HG03575 (cell line): ENCODE measurements around the gene CSNK1A1L.

Source experiments
- ATAC-seq: cut with Tn5 transposase; IDR thresholded peaks from one replicate; pipeline ENCODE4 v1.9.1; 2021; ENCODE audit not compliant: unreplicated experiment, insufficient number of reproducible peaks, low FRiP score; ENCODE audit errors: extremely low read depth

The CSNK1A1L gene

GRCh38 chr13:37105251-37105714 is at the start of gene CSNK1A1L:
CSNK1A1L (minus strand) TSS chr13:37105664; CDS start chr13:37105256, 408 bp downstream.
- ATAC-seq: no peak

- no peak for ATAC-seq
Measured at GRCh38 chr13:37149380-37149779, 43.9 kb upstream of the CSNK1A1L start.

GRCh38 chr13:37148501-37148900 is 43.0 kb upstream of the CSNK1A1L start:
- ATAC-seq: no peak

GRCh38 chr13:37144661-37145060 is 39.2 kb upstream of the CSNK1A1L start:
- ATAC-seq: no peak

- ATAC-seq: no peak
Measured at GRCh38 chr13:37143911-37144310, 38.4 kb upstream of the CSNK1A1L start.

- no peak for ATAC-seq
Measured at GRCh38 chr13:37142877-37143276, 37.4 kb upstream of the CSNK1A1L start.

GRCh38 chr13:37141011-37141410 is 35.5 kb upstream of the CSNK1A1L start:
- ATAC-seq: no peak

- no peak for ATAC-seq
Measured at GRCh38 chr13:37139356-37139755, 33.9 kb upstream of the CSNK1A1L start.

GRCh38 chr13:37138926-37139325 is 33.5 kb upstream of the CSNK1A1L start:
- ATAC-seq: no peak

GRCh38 chr13:37138169-37138568 is 32.7 kb upstream of the CSNK1A1L start:
- ATAC-seq: no peak

GRCh38 chr13:37136633-37137032 is 31.2 kb upstream of the CSNK1A1L start:
- ATAC-seq: no peak

- no peak for ATAC-seq
Measured at GRCh38 chr13:37136187-37136586, 30.7 kb upstream of the CSNK1A1L start.

- ATAC-seq: no peak
Measured at GRCh38 chr13:37134411-37135041, 29.1 kb upstream of the CSNK1A1L start.

- ATAC-seq: no peak
Measured at GRCh38 chr13:37132211-37132610, 26.7 kb upstream of the CSNK1A1L start.

- ATAC-seq: no peak
Measured at GRCh38 chr13:37131092-37131491, 25.6 kb upstream of the CSNK1A1L start.

- no peak for ATAC-seq
Measured at GRCh38 chr13:37129866-37130265, 24.4 kb upstream of the CSNK1A1L start.

GRCh38 chr13:37127691-37128241 is 22.3 kb upstream of the CSNK1A1L start:
- ATAC-seq: no peak

GRCh38 chr13:37123337-37123736 is 17.9 kb upstream of the CSNK1A1L start:
- no peak for ATAC-seq

GRCh38 chr13:37118016-37118415 is 12.6 kb upstream of the CSNK1A1L start:
- ATAC-seq: no peak

- no peak for ATAC-seq
Measured at GRCh38 chr13:37114250-37114649, 8.8 kb upstream of the CSNK1A1L start.

- ATAC-seq: no peak
Measured at GRCh38 chr13:37113534-37113933, 8.1 kb upstream of the CSNK1A1L start.
